ENCODE results near the gene NBR1.

DNA sequence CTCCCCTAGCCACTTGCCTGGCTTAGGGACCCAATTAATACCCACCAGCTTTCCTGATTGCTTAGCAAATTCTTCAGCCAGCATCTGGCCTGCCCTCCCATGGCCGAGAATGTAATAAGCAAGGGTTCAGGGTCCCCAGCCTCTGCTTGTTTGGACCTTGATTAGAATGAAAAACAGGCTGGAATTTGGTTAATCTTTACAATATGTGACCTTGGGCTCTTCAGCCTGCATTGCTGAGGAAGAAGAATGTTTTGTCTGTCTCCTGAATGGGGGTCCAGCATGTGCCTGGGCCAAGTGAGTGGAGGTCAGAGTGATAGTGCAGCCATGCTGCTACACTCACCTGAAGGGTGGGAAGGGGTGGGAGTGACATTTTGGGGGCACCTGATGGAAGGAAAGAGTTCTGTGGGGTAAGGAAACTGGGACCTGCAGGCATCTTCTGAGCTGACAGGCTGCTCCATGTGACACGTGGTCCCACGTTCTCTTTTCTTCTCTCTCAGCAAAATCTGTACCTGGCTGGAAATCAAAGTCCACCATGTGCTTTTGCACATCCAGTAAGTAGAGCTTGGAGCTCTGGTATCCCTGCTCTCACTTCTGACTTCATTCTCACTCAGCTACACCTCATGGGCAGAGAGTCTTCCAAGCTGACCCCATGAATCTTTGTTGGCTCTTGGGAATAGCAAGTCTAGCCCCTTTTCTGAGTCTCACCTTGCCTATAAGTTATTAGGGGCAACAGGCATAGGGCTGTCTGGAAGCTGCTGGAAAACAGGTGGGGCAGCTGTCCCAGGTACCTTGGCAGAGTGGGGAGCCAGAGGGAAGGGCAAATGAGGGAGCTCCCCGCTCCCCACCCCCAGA lies 46.0 kb downstream of the NBR1 start:
- TF ChIP-seq, protein P1, sequence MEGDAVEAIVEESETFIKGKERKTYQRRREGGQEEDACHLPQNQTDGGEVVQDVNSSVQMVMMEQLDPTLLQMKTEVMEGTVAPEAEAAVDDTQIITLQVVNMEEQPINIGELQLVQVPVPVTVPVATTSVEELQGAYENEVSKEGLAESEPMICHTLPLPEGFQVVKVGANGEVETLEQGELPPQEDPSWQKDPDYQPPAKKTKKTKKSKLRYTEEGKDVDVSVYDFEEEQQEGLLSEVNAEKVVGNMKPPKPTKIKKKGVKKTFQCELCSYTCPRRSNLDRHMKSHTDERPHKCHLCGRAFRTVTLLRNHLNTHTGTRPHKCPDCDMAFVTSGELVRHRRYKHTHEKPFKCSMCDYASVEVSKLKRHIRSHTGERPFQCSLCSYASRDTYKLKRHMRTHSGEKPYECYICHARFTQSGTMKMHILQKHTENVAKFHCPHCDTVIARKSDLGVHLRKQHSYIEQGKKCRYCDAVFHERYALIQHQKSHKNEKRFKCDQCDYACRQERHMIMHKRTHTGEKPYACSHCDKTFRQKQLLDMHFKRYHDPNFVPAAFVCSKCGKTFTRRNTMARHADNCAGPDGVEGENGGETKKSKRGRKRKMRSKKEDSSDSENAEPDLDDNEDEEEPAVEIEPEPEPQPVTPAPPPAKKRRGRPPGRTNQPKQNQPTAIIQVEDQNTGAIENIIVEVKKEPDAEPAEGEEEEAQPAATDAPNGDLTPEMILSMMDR (IDR thresholded peaks at IDR 0.05) = no peak
- no peak for TF ChIP-seq POLR2A (IDR thresholded peaks at IDR 0.05)
